DMS 273 (cell line): ENCODE data around the gene EP300.
A peak's percentile ranks its signal among the peaks of the same experiment; 100 is the strongest.
"Not testable (repeated sequence)": the region's sequence is repeated elsewhere in the genome, so short reads cannot be mapped to it uniquely, and the experiment has no call there.

Experiments
- DNase-seq: peaks from one replicate; lab custom pipeline; 2025; ENCODE audit not compliant: unreplicated experiment; lab: John Stamatoyannopoulos, UW

The EP300 gene

GRCh38 chr22:41146573-41146972 lies 54.2 kb downstream of the EP300 start:
- peak; percentile 1 for DNase-seq

- no peak for DNase-seq
Measured at GRCh38 chr22:41147722-41148121, 55.3 kb downstream of the EP300 start.

GRCh38 chr22:41152902-41153301 lies 60.5 kb downstream of the EP300 start:
- DNase-seq: no peak

GRCh38 chr22:41157083-41157482 lies 64.7 kb downstream of the EP300 start:
- DNase-seq: no peak

GRCh38 chr22:41169157-41169556 lies 76.8 kb downstream of the EP300 start:
- no peak for DNase-seq

GRCh38 chr22:41171996-41172395 lies 79.6 kb downstream of the EP300 start:
- no peak for DNase-seq

GRCh38 chr22:41175546-41175945 lies 83.2 kb downstream of the EP300 start:
- DNase-seq: no peak

- no peak for DNase-seq
Measured at GRCh38 chr22:41177040-41177621, 84.7 kb downstream of the EP300 start.

GRCh38 chr22:41177622-41178424 lies 85.4 kb downstream of the EP300 start:
- DNase-seq: no peak

GRCh38 chr22:41178425-41178975 lies 86.1 kb downstream of the EP300 start:
- DNase-seq: peak; percentile 15

- not testable (repeated sequence) for DNase-seq
Measured at GRCh38 chr22:41180362-41180761, 88.0 kb downstream of the EP300 start.

GRCh38 chr22:41180926-41181325 lies 88.5 kb downstream of the EP300 start:
- no peak for DNase-seq

- peak; percentile 15 for DNase-seq
Measured at GRCh38 chr22:41181349-41182241, 89.2 kb downstream of the EP300 start.

GRCh38 chr22:41184679-41185078 lies 92.3 kb downstream of the EP300 start:
- DNase-seq: no peak

- no peak for DNase-seq
Measured at GRCh38 chr22:41191467-41191866, 99.1 kb downstream of the EP300 start.

- DNase-seq: no peak
Measured at GRCh38 chr22:41193829-41194228, 101.4 kb downstream of the EP300 start.

- peak; percentile 88 for DNase-seq
Measured at GRCh38 chr22:41197038-41197972, 104.9 kb downstream of the EP300 start.

GRCh38 chr22:41198027-41198580 lies 105.7 kb downstream of the EP300 start:
- peak; percentile 41 for DNase-seq

- DNase-seq: no peak
Measured at GRCh38 chr22:41201141-41201540, 108.7 kb downstream of the EP300 start.

- no peak for DNase-seq
Measured at GRCh38 chr22:41203118-41203517, 110.7 kb downstream of the EP300 start.
